ENCODE measurements around the gene ZXDC. TPM values are rescaled to one million over a fixed set of nuclear protein-coding genes. Genes with fewer than 3 reads are reported as not detected.

The ZXDC gene
- total RNA-seq, 1 donor from 2014 or later = 40.7 TPM

DNA sequence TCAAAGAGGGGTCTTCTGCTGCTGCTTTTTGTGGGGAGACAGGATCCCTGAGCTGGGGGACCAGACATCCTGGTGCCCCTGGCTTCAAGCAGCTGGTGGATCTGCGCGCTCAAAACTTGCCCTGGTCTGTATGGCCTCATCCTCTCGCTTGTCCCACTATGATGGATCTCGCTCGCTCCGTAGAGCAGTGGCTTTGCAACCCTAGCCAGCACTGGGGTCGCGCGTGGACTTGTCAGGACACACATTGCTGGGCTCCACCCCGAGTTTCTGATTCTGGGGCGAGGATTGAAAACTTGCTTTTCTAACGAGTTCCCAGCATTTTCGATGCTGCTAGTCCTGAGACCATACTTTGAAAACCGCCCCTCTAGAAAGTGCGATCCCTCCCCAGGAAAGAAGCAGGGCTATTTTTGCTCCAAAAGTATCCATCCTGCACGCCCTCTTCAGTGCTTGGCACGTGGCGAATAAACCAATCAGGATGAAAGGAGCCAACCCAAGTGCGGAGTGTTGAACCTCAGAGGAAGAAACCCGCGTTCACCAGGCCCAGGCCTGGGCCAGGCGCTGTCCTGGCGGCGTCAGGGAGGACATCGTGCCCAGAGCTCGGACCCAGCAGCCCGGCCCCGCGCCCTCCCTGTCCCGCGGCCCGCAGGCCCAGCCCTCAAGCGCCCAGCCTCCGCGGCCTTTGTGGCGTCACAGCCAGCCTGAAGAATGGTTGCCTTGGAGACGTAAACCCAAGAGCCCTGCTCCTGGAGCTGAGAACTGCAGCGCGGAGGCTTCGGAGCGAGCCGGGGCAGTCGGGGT, 81.3 kb downstream of the ZXDC start, which contains the start of gene CFAP100:
CFAP100 (plus strand) TSS at position 731 of the 798 bp plus-strand sequence. CDS start 1,092 bp downstream, outside the sequence.
- DNase-seq = no peak

DNA sequence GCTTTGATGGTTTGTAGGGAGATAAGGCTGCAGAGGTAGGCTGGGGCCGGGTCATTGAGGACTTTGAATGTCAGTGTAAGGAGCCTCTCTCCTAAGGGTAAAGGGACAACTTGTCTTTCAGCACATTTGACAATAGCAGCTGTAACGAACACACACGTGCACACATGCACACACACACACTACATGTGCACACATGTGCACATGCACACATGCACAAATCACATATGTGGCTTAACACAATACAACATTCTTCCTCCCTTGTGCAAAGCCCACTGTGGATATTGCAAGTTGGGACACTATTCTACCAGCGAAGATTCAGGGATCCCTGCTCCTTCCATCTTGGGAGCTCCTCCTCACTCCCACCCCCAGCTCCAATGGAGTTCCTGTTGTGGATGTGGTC, 82.1 kb downstream of the ZXDC start:
- DNase-seq = no peak

DNA sequence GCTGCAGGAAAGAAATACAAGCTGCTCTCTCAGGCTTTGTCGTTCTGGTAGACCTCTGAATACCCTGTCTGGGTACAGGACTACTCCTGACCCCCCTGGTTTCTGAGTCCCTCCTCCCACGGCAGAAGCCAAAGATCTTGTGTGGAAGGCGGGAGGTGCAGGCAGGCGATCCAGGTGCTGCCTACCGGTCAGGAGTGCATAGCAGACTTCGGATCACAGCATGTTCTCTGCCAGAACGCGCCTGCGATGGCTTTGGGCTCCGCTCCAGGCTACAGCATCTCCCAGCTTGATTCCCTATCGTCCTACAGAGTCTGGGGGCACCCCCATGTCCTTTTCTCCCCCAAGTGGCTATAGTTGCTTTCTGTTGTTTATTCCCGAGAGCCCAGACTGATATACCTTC, 83.4 kb downstream of the ZXDC start:
- DNase-seq = no peak

DNA sequence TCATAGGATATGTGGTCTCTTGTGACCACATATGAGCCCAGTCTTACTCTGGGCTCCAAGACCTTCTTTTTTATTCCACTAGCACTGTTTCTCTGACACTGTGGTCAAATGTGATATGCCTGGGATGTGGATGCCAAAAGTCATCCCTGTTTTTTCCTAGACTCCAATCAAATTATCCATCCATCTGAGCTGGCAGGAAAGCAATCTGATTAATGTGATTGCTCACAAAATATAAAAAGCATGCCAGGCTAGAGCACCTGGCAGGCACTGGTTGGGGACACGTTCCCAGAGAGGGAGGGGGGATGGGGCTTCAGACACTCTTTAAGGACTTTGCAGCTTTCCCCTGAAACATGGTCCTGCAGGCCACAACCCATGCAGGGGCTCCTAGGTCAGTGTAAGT, 84.1 kb downstream of the ZXDC start:
- DNase-seq = no peak

DNA sequence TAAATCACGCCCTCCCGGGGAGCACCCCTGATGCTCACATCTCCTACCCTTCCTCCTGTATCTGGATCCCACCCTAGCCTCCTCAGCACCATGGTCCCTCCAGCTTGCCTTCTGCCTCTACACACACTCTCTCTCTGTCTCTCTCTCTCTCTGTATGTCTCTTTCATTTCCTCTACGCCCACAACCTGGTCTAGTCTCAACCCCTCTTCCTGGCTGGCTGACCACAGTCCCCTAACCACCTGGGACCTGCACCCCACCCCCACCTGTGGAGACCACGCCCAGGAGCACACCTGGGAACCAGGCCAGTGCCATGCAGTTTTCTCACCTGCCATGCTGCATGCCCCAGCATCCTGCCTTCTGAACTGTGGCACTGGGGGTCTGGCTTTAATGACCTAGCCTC, 84.9 kb downstream of the ZXDC start:
- no peak for DNase-seq

DNA sequence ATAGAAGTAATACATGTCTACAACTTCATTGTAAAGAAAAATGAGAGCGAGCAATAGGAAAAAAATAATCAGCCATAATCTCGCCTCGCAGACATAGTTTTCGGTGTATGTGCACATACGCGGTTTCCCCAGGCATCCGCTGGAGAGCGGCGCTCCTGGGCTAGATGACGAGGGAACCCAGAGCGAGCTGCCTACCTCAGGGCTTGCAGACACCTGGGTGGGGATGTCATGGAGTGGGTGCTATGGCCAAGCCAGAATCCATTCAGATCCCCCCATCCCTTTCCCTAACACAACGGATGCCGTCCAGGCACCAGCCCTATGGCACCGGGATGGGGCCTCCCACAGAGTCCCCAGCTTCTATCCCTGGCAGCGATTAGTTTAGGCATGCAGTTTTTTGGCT, 85.5 kb downstream of the ZXDC start:
- no peak for DNase-seq

DNA sequence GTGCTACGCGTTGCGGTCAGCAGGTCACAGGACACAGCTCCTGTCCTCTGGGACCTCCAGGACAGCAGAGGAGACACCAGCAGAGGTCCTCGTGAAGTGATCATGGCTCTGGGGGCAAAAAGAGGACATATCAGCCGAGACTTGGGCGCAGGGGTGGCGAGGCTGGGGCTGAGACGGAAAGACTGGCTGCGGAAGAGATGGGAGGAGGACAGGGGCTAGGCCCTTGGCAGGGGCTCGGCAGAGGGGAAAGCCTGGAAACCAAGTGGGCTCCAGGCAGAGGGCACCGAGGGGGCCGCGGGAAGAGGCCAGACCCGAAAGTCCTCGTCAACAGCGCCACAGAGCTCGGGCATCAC, 85.9 kb downstream of the ZXDC start:
- no peak for DNase-seq

DNA sequence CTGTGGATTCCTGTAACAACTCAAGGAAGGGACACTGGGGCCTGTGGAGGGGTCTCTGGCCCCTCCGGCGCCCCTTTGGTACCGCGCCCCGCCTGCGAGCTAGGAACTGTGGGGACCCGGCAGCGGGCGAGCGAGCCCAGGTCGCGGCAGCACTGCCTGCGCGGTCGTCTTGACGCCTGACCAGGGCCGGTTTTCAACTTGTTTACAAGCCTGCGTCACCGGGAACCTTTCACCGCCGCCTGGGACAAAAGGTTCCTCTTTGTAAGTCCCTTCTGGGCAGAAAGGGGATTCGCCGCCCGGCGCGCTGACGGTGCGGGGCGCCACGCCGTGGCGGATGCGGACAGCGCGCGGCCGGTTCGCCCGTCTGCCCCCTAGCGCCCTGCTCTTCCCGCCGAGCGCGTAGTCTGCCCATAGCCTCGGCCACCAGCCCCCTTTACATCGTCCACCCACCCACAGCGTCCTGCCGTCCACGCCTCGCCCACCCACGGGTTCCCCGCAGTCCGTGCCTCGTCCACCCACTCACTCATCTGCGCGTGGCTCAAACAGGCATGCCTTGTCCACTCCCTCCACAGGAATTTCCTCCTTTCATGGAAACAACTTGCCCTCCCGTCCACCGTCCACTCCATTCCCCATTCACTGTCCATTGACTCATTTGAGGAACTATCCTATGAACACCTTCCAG, 86.4 kb downstream of the ZXDC start:
- peak; percentile 74 for DNase-seq

Other genes starting within 250 kb of the ZXDC start
- gene KLF15, start 118.5 kb downstream of the ZXDC start, total RNA-seq = 2.8 TPM
- 2.0 TPM for gene CFAP100, start 81.0 kb downstream of the ZXDC start, total RNA-seq
- gene UROC1, start 41.9 kb upstream of the ZXDC start, total RNA-seq = not detected
- gene CHST13, start 48.3 kb upstream of the ZXDC start, total RNA-seq = not detected
- not detected for gene C3orf22, start 83.0 kb upstream of the ZXDC start, total RNA-seq
- gene TXNRD3, start 179.2 kb upstream of the ZXDC start, total RNA-seq = 15.3 TPM
- 28.2 TPM for gene CHCHD6, start 228.3 kb upstream of the ZXDC start, total RNA-seq

All from occipital lobe (tissue), 2 donors.